Measurements from ENCODE around the gene BCOR. TPM values are rescaled to one million over a fixed set of nuclear protein-coding genes. Genes with fewer than 3 reads are reported as not detected.

BCOR gene
- total and polyA plus RNA-seq, 2 of the 13 experiments (the other 11 are each of a cell fraction or from before 2014, with no cell fraction given): 14.3 to 15.2 TPM

DNA sequence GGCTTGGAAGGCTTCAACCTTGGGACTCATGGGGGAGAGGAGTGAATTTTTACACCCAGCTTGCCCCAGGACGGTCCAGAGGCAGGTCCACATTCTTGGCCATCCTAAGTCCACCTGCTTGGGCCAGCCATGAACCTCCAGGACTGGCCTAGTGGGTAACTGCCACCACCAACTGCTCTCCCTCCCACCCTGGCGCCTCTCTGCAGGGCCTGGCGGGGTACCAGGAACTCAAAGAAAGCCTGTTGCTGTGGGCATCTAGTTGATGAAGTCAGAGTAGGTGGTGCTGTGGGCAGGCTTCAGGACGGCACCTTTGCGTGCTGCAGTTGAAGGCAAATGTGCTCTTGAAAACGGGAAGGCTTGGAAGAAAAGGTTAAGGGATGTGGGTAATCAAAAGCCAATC, 12.0 kb downstream of the BCOR start:
- TF ChIP-seq, protein P1, sequence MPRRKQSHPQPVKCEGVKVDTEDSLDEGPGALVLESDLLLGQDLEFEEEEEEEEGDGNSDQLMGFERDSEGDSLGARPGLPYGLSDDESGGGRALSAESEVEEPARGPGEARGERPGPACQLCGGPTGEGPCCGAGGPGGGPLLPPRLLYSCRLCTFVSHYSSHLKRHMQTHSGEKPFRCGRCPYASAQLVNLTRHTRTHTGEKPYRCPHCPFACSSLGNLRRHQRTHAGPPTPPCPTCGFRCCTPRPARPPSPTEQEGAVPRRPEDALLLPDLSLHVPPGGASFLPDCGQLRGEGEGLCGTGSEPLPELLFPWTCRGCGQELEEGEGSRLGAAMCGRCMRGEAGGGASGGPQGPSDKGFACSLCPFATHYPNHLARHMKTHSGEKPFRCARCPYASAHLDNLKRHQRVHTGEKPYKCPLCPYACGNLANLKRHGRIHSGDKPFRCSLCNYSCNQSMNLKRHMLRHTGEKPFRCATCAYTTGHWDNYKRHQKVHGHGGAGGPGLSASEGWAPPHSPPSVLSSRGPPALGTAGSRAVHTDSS (CRISPR knock-in tag; conservative IDR thresholded peaks at IDR 0.05): no peak
- TF ChIP-seq ZNF546 (CRISPR knock-in tag; conservative IDR thresholded peaks at IDR 0.05): no peak
- no peak for TF ChIP-seq ZNF44 (CRISPR knock-in tag; IDR thresholded peaks at IDR 0.05)
- no peak for TF ChIP-seq NONO (IDR thresholded peaks at IDR 0.05)
- no peak for TF ChIP-seq NONO (CRISPR knock-in tag; conservative IDR thresholded peaks at IDR 0.05)
- TF ChIP-seq HNRNPUL1 (IDR thresholded peaks at IDR 0.05; ENCODE audit: low read depth, low read length): no peak
- TF ChIP-seq ZNF382 (CRISPR knock-in tag; IDR thresholded peaks at IDR 0.05; ENCODE audit: borderline replicate concordance): no peak
- TF ChIP-seq, protein P2, sequence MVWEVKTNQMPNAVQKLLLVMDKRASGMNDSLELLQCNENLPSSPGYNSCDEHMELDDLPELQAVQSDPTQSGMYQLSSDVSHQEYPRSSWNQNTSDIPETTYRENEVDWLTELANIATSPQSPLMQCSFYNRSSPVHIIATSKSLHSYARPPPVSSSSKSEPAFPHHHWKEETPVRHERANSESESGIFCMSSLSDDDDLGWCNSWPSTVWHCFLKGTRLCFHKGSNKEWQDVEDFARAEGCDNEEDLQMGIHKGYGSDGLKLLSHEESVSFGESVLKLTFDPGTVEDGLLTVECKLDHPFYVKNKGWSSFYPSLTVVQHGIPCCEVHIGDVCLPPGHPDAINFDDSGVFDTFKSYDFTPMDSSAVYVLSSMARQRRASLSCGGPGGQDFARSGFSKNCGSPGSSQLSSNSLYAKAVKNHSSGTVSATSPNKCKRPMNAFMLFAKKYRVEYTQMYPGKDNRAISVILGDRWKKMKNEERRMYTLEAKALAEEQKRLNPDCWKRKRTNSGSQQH (CRISPR knock-in tag; IDR thresholded peaks at IDR 0.05; ENCODE audit: low read depth): no peak
- CTCF ChIA-PET (ENCODE audit: low intra/inter-chr PET ratio, low total read pairs): no interaction called here
- FAIRE-seq (no peak), DNase-seq (ENCODE audit: low spot score) (no peak), ATAC-seq (no peak)
- Histone ChIP-seq H3K9me3 (ENCODE audit: low read length) (no peaks in the 10 kb centered on the region), H4K20me1 (ENCODE audit: insufficient read depth, low read length) (peaks cover 51% of the 10 kb centered on the region), H3K4me3 (replicated peaks in 1 of 3; ENCODE audit: insufficient read depth in 1 of 3, low read depth in 2 of 3, low read length in 3 of 3) (no peak overlapping the region), H2AFZ (ENCODE audit: low read length) (no peak overlapping the region), H3K4me1 (ENCODE audit: insufficient read depth, low read length) (peaks cover 94% of the 10 kb centered on the region), H3K27ac (ENCODE audit: extremely low read length, insufficient read depth, low read length) (no peak overlapping the region), H3K4me2 (ENCODE audit: low read depth, low read length) (no peak overlapping the region), H3K27me3 (ENCODE audit: control insufficient read depth in 1 of 2, insufficient read depth in 2 of 2, low read length in 2 of 2) (no peaks in the 10 kb centered on the region), H3K79me2 (ENCODE audit: insufficient read depth, low read length) (peaks cover 87% of the 10 kb centered on the region), H3K36me3 (replicated peaks in 1 of 2; ENCODE audit: control insufficient read depth in 1 of 2, insufficient read depth in 2 of 2, low read length in 2 of 2) (no peaks in the 10 kb centered on the region; a peak in 1 of 5 replicates), H3K9ac (ENCODE audit: insufficient read depth, low read depth, low read length) (no peak overlapping the region)
- intact Hi-C loops (cut with micrococcal nuclease; ENCODE audit: unreplicated experiment) (no loop called here), in situ Hi-C loops (cut with HindIII; ENCODE audit: extremely low pct_ligation_motif_present, low pct_unique_long_range_greater_than_20kb) (loop anchor here (10.0 kb wide), 1 partner anchor 179 kb away; no protein-coding TSS in a partner anchor)
- POLR2A ChIA-PET: interaction anchor here (0.8 to 1.6 kb wide), 3 partner anchors 11 to 23 kb away, joined by 3 to 5 read pairs (median 4); partner anchors contain the start of gene BCOR
- WGBS (ENCODE audit: low lambda C conversion rate): 56% methylated on average over 1 of the region's 6 CpGs
- BruUV-seq (replicated peaks): no TSS peak
